WERI-Rb-1 (cell line): ENCODE results near the gene LRIT2.

Experiments
- DNase-seq: peaks from one replicate; pipeline ENCODE4 v3.0.0-alpha.2; 2020
- H3K27ac ChIP-seq: fragments of 250-450 bp; sonication (Bioruptor Pico); 2 replicates; pipeline ENCODE4 v1.5.1; 2020; ENCODE audit warnings: mild to moderate bottlenecking, moderate library complexity
- H3K27me3 ChIP-seq: fragments of 250-450 bp; sonication (Bioruptor Pico); 2 replicates; pipeline ENCODE4 v1.5.1; 2021; ENCODE audit warnings: mild to moderate bottlenecking, low read depth, moderate library complexity; ENCODE audit not compliant: insufficient read depth, severe bottlenecking
- H3K36me3 ChIP-seq: fragments of 250-450 bp; sonication (Bioruptor Pico); 2 replicates; pipeline ENCODE4 v1.5.1; 2020; ENCODE audit warnings: mild to moderate bottlenecking, moderate library complexity
- H3K4me3 ChIP-seq: 2 replicates; pipeline ENCODE4 v1.5.1; 2011; ENCODE audit warnings: low read depth, mild to moderate bottlenecking, control low read depth, low read length
- H3K9me3 ChIP-seq: fragments of 250-450 bp; sonication (Bioruptor Pico); 2 replicates; pipeline ENCODE4 v1.5.1; 2021; ENCODE audit warnings: mild to moderate bottlenecking, moderate library complexity; ENCODE audit not compliant: severe bottlenecking
- CTCF ChIP-seq: IDR thresholded peaks from 2 replicates; pipeline ENCODE4 v1.5.1; 2011; ENCODE audit warnings: low read depth, mild to moderate bottlenecking, control low read depth, inconsistent platforms, low read length

Gene LRIT2

GRCh38 chr10:84217746-84218145 lies 7.6 kb downstream of the LRIT2 start:
- no peak for DNase-seq
- no peaks in the 10 kb centered on the region for H3K27me3 ChIP-seq
- peaks cover 60% of the 10 kb centered on the region for H3K36me3 ChIP-seq
- H3K27ac ChIP-seq: no peak overlapping the region
- H3K4me3 ChIP-seq: no peak overlapping the region
- H3K9me3 ChIP-seq: no peaks in the 10 kb centered on the region
- TF ChIP-seq CTCF: no peak

- no peaks in the 10 kb centered on the region for H3K27me3 ChIP-seq
- H3K4me3 ChIP-seq: no peak overlapping the region
- H3K27ac ChIP-seq: no peak overlapping the region
- H3K9me3 ChIP-seq: no peaks in the 10 kb centered on the region
- H3K36me3 ChIP-seq: peaks cover 69% of the 10 kb centered on the region
- TF ChIP-seq CTCF: no peak
- DNase-seq: no peak
Observed at GRCh38 chr10:84216834-84217233, 8.5 kb downstream of the LRIT2 start.

GRCh38 chr10:84214612-84215235 lies 10.6 kb downstream of the LRIT2 start:
- Histone ChIP-seq H3K27me3 (no peaks in the 10 kb centered on the region), H3K4me3 (no peak overlapping the region)
- peak; percentile 56 for DNase-seq

GRCh38 chr10:84214046-84214572 lies 11.2 kb downstream of the LRIT2 start:
- no peak overlapping the region for H3K4me3 ChIP-seq
- DNase-seq: no peak
- no peak overlapping the region for H3K27ac ChIP-seq
- H3K36me3 ChIP-seq: peaks cover 92% of the 10 kb centered on the region
- no peaks in the 10 kb centered on the region for H3K9me3 ChIP-seq
- H3K27me3 ChIP-seq: no peaks in the 10 kb centered on the region
- 0 out of 2 replicates have a peak, but pooled peaks have one; percentile 20 for TF ChIP-seq CTCF

More at GRCh38 chr10:84214612-84215235, 10.6 kb downstream of the LRIT2 start:
- TF ChIP-seq CTCF: peak; percentile 72
- H3K36me3 ChIP-seq: peaks cover 87% of the 10 kb centered on the region
- H3K27ac ChIP-seq: no peak overlapping the region
- H3K9me3 ChIP-seq: no peaks in the 10 kb centered on the region

GRCh38 chr10:84213076-84213475 lies 12.3 kb downstream of the LRIT2 start:
- H3K4me3 ChIP-seq: no peak overlapping the region
- no peaks in the 10 kb centered on the region for H3K9me3 ChIP-seq
- DNase-seq: no peak
- no peak overlapping the region for H3K27ac ChIP-seq
- TF ChIP-seq CTCF: no peak
- no peaks in the 10 kb centered on the region for H3K27me3 ChIP-seq
- peaks cover 92% of the 10 kb centered on the region for H3K36me3 ChIP-seq

GRCh38 chr10:84212014-84212413 lies 13.3 kb downstream of the LRIT2 start:
- no peaks in the 10 kb centered on the region for H3K9me3 ChIP-seq
- TF ChIP-seq CTCF: no peak
- no peaks in the 10 kb centered on the region for H3K27me3 ChIP-seq
- H3K4me3 ChIP-seq: no peak overlapping the region
- H3K36me3 ChIP-seq: peaks cover 94% of the 10 kb centered on the region
- DNase-seq: no peak
- H3K27ac ChIP-seq: no peak overlapping the region
